ENCODE results near the gene SLC6A11. TPM values are rescaled to one million over a fixed set of nuclear protein-coding genes. Genes with fewer than 3 reads are reported as not detected.

The SLC6A11 gene
- total and polyA plus RNA-seq, 9 of the 15 experiments (the other 6 are each of a cell fraction or from before 2014, with no cell fraction given), result 0.04 TPM; not detected in 8

DNA sequence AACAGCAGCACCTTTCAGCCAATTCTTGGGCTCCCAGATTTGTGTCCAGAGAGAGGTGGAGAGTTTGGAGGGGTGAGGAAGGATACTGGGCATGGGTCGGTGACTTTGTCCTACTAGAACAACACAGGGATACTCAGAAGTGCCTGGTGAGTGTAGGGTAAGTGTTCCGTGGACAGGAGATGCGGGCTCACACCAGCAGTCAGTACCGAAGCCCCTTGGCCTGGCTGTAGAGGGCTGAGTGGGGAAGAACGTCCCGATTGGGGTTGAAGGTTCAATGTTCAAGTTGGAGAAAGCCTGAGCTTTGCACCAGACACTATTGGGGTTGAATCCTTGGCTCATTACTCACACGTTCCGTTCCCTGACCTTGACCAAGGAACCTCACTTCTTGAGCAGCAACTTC lies 40.8 kb upstream of the SLC6A11 start:
- no peak overlapping the region for H3K4me2 ChIP-seq (ENCODE audit: insufficient read depth, low read length)
- in situ Hi-C loops (cut with MboI) (no loop called here), intact Hi-C loops (cut with micrococcal nuclease) (no loop called here)
- DNase-seq (ENCODE audit: extremely low read depth in 1 of 4, low spot score in 3 of 4) (no peak), FAIRE-seq (no peak), ATAC-seq (no peak)
- no peaks in the 10 kb centered on the region for H3K36me3 ChIP-seq (ENCODE audit: control insufficient read depth, insufficient read depth, low read length)
- H3K27ac ChIP-seq (ENCODE audit: extremely low read depth, low read depth, low read length), result no peak overlapping the region
- ChIA-PET POLR2A (no interaction called here), CTCF (ENCODE audit: low intra/inter-chr PET ratio) (no interaction called here)
- no peaks in the 10 kb centered on the region for H3K79me2 ChIP-seq (ENCODE audit: control insufficient read depth, insufficient read depth, low read length)
- TF ChIP-seq GATA2 (CRISPR knock-in tag; IDR thresholded peaks at IDR 0.05) (no peak), NFRKB (IDR thresholded peaks at IDR 0.05; ENCODE audit: low read depth) (no peak), ZKSCAN1 (IDR thresholded peaks at IDR 0.05; ENCODE audit: low read depth, low read length) (no peak), BRD9 (IDR thresholded peaks at IDR 0.05; ENCODE audit: low read depth, partially characterized antibody) (no peak), TEAD2 (tag; IDR thresholded peaks at IDR 0.05) (no peak), REST (IDR thresholded peaks at IDR 0.05; ENCODE audit: borderline replicate concordance) (no peak), REST (CRISPR knock-in tag; IDR thresholded peaks at IDR 0.05; ENCODE audit: low read depth) (no peak), ZNF431 (CRISPR knock-in tag; IDR thresholded peaks at IDR 0.05) (no peak)
- TF ChIP-seq, protein P1, sequence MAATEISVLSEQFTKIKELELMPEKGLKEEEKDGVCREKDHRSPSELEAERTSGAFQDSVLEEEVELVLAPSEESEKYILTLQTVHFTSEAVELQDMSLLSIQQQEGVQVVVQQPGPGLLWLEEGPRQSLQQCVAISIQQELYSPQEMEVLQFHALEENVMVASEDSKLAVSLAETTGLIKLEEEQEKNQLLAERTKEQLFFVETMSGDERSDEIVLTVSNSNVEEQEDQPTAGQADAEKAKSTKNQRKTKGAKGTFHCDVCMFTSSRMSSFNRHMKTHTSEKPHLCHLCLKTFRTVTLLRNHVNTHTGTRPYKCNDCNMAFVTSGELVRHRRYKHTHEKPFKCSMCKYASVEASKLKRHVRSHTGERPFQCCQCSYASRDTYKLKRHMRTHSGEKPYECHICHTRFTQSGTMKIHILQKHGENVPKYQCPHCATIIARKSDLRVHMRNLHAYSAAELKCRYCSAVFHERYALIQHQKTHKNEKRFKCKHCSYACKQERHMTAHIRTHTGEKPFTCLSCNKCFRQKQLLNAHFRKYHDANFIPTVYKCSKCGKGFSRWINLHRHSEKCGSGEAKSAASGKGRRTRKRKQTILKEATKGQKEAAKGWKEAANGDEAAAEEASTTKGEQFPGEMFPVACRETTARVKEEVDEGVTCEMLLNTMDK (IDR thresholded peaks at IDR 0.05; ENCODE audit: borderline replicate concordance, insufficient read depth, low read depth, low read length, poor library complexity, severe bottlenecking), result no peak
- peaks cover 1% of the 10 kb centered on the region for H4K20me1 ChIP-seq (replicated peaks; ENCODE audit: control insufficient read depth, insufficient read depth, low read length)
- no peak overlapping the region for H3K4me3 ChIP-seq
- no peak overlapping the region for H2AFZ ChIP-seq (ENCODE audit: low read depth, low read length)
- no peaks in the 10 kb centered on the region for H3K4me1 ChIP-seq (replicated peaks in 1 of 2; ENCODE audit: control insufficient read depth in 2 of 2, insufficient read depth in 2 of 2, low read length in 2 of 2)
- peaks cover 0 to 22% of the 10 kb centered on the region in 2 experiments; a peak in 2 of 5 replicates for H3K27me3 ChIP-seq (ENCODE audit: control insufficient read depth in 2 of 2, insufficient read depth in 2 of 2, low read length in 2 of 2)
- H3K9me1 ChIP-seq (ENCODE audit: control insufficient read depth, insufficient read depth, low read length), result no peaks in the 10 kb centered on the region
- no peak overlapping the region for H3K9ac ChIP-seq (ENCODE audit: insufficient read depth in 1 of 2, low read depth in 2 of 2, low read length in 2 of 2)
- no peaks in the 10 kb centered on the region for H3K9me3 ChIP-seq (replicated peaks; ENCODE audit: control insufficient read depth, insufficient read depth, low read depth, low read length)
- WGBS (ENCODE audit: insufficient coverage, low coverage, missing lambda C conversion rate), result 0% methylated on average over 8 of the region's 8 CpGs
- BruUV-seq (replicated peaks), result no TSS peak

All from K562 (cell line).